ENCODE data around the gene P2RY8.
"Not testable (repeated sequence)": the region's sequence is repeated elsewhere in the genome, so short reads cannot be mapped to it uniquely, and the experiment has no call there.

Gene P2RY8

GRCh38 chrX:1542994-1543725, 6.2 kb upstream of the P2RY8 start:
- DNase-seq, result no peak

- DNase-seq, result not testable (repeated sequence)
These were observed 2.2 kb upstream of the P2RY8 start for GRCh38 chrX:1539146-1539545.

- DNase-seq, result not testable (repeated sequence)
These were observed 718 bp upstream of the P2RY8 start for GRCh38 chrX:1537716-1538090.

GRCh38 chrX:1536712-1537030, 314 bp downstream of the P2RY8 start:
- peak; percentile 38 for DNase-seq

GRCh38 chrX:1535241-1536041, 1.5 kb downstream of the P2RY8 start:
- DNase-seq, result peak; percentile 78

- DNase-seq, result peak; percentile 54
These were observed 2.5 kb downstream of the P2RY8 start for GRCh38 chrX:1534301-1535168.

- DNase-seq, result no peak
These were observed 3.9 kb downstream of the P2RY8 start for GRCh38 chrX:1533058-1533457.

GRCh38 chrX:1531096-1531890, 5.7 kb downstream of the P2RY8 start:
- DNase-seq, result peak; percentile 56

GRCh38 chrX:1529756-1530155, 7.2 kb downstream of the P2RY8 start:
- peak; percentile 39 for DNase-seq

GRCh38 chrX:1529328-1529727, 7.7 kb downstream of the P2RY8 start:
- peak; percentile 45 for DNase-seq

GRCh38 chrX:1528884-1529203, 8.1 kb downstream of the P2RY8 start:
- DNase-seq, result no peak

GRCh38 chrX:1528186-1528883, 8.7 kb downstream of the P2RY8 start:
- peak; percentile 79 for DNase-seq

GRCh38 chrX:1527457-1527856, 9.5 kb downstream of the P2RY8 start:
- DNase-seq, result no peak

- no peak for DNase-seq
These were observed 10.4 kb downstream of the P2RY8 start for GRCh38 chrX:1526565-1526964.

- DNase-seq, result no peak
These were observed 11.2 kb downstream of the P2RY8 start for GRCh38 chrX:1525583-1526355.

- DNase-seq, result no peak
These were observed 12.0 kb downstream of the P2RY8 start for GRCh38 chrX:1524874-1525582.

GRCh38 chrX:1522905-1523304, 14.1 kb downstream of the P2RY8 start:
- not testable (repeated sequence) for DNase-seq

GRCh38 chrX:1521459-1521956, 15.5 kb downstream of the P2RY8 start:
- DNase-seq, result peak; percentile 79

- no peak for DNase-seq
These were observed 16.6 kb downstream of the P2RY8 start for GRCh38 chrX:1520350-1520749.

- no peak for DNase-seq
These were observed 17.9 kb downstream of the P2RY8 start for GRCh38 chrX:1519022-1519497.

All from activated CD4-positive, alpha-beta T cell treated with anti-CD3 and anti-CD28 coated beads, Interleukin-2, Interleukin-6, amounts not matched to agents 100 ng/mL and 50 ng/mL, durations not matched to agents 16 hours and 8 hours (primary cell).